Epithelial cell of esophagus (primary cell): Measurements from ENCODE around the gene TFE3.
A peak's percentile ranks its signal among the peaks of the same experiment; 100 is the strongest.

Experiments used
- DNase-seq: peaks from one replicate; pipeline ENCODE4 v3.0.0; 2010; ENCODE audit warnings: low read depth
- H3K4me3 ChIP-seq: 2 replicates; pipeline ENCODE4 v1.5.1; 2011; ENCODE audit warnings: mild to moderate bottlenecking, low read length, control low read depth
- CTCF ChIP-seq: IDR thresholded peaks from 2 replicates; pipeline ENCODE4 v1.5.1; 2011; ENCODE audit warnings: low read depth, mild to moderate bottlenecking, low read length, control low read depth, inconsistent platforms; ENCODE audit not compliant: insufficient read depth; ENCODE audit errors: missing control alignments

The TFE3 gene

GRCh38 chrX:49043987-49044281 is 777 bp upstream of the TFE3 start:
- no peak for DNase-seq
- no peak for TF ChIP-seq CTCF
- H3K4me3 ChIP-seq: peak overlapping the region; percentile 34

GRCh38 chrX:49042581-49043219 is 457 bp downstream of the TFE3 start:
- DNase-seq: no peak
- peak overlapping the region; percentile 77 for H3K4me3 ChIP-seq
- TF ChIP-seq CTCF: no peak

- peak overlapping the region; percentile 77 for H3K4me3 ChIP-seq
- peak; percentile 65 for DNase-seq
- TF ChIP-seq CTCF: no peak
Observed at GRCh38 chrX:49041744-49042580, 1.2 kb downstream of the TFE3 start.

GRCh38 chrX:49040376-49040955 is 2.7 kb downstream of the TFE3 start:
- DNase-seq: peak; percentile 27
- TF ChIP-seq CTCF: no peak
- peak overlapping the region; percentile 29 for H3K4me3 ChIP-seq

- TF ChIP-seq CTCF: peak; percentile 7
- peak; percentile 92 for DNase-seq
- H3K4me3 ChIP-seq: peak overlapping the region; percentile 29
Observed at GRCh38 chrX:49039598-49040375, 3.4 kb downstream of the TFE3 start.

GRCh38 chrX:49037883-49038475 is 5.2 kb downstream of the TFE3 start:
- DNase-seq: peak; percentile 53
- TF ChIP-seq CTCF: no peak
- no peak overlapping the region for H3K4me3 ChIP-seq
